ENCODE data around the gene ACTR3.

The ACTR3 gene

DNA sequence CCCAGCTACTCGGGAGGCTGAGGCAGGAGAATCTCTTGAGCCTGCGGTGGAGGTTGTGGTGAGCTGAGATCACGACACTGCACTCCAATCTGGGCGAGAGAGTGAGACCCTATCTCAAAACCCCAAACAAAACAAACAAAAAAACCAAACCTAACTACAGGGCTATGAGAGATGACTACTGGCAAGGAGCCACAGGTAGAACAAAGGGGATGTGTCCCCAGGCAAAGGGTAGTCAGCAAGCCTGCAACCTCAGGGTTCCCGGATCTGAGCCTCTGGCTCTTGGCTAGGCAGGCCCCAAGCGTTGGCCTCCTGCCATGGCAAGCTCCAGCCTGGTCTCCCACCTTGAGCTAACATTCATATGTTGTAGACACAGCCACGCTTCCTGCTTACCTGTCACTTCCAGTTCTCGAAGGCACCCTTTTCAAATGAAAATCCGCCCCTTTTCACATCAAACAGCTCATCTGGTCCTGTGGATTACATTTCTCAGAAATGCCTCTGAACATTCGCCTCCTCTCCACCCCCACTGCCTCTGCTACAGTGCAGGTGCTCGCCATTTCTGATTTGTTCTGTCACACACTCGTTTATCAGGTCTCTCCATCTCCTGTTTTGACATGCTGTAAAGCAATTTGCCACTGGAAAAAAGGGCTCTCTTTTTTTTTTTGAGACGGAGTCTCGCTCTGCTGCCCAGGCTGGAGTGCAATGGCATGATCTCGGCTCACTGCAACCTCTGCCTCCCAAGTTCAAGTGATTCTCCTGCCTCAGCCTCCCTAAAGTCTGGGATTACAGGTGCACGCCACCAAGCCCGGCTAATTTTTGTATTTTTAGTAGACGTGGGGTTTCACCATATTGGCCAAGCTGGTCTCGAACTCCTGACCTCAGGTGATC is 13.1 kb upstream of the ACTR3 start:
- H3K27me3 ChIP-seq (ENCODE audit: insufficient read depth, low read length) = no peaks in the 10 kb centered on the region
- peaks cover 6% of the 10 kb centered on the region for H3K4me1 ChIP-seq (ENCODE audit: insufficient read depth, low read length)
- no peak overlapping the region for H3K9ac ChIP-seq (ENCODE audit: low read depth, low read length)
- no peak overlapping the region for H3K27ac ChIP-seq (ENCODE audit: low read depth, low read length)
- no peaks in the 10 kb centered on the region for H3K36me3 ChIP-seq (ENCODE audit: insufficient read depth, low read length)
- H3K9me3 ChIP-seq (ENCODE audit: insufficient read depth, low read depth, low read length) = no peaks in the 10 kb centered on the region
- WGBS = 82% methylated on average over 19 of the region's 19 CpGs
- no peak overlapping the region for H3K4me3 ChIP-seq (ENCODE audit: low read length)

- Histone ChIP-seq H3K9me3 (ENCODE audit: insufficient read depth, low read depth, low read length) (no peaks in the 10 kb centered on the region), H3K36me3 (ENCODE audit: insufficient read depth, low read length) (no peaks in the 10 kb centered on the region), H3K4me1 (ENCODE audit: insufficient read depth, low read length) (peaks cover 6% of the 10 kb centered on the region), H3K27me3 (ENCODE audit: insufficient read depth, low read length) (no peaks in the 10 kb centered on the region), H3K9ac (ENCODE audit: low read depth, low read length) (no peak overlapping the region), H3K4me3 (ENCODE audit: low read length) (no peak overlapping the region), H3K27ac (ENCODE audit: low read depth, low read length) (no peak overlapping the region)
- WGBS = 87% methylated on average over 2 of the region's 4 CpGs
Observed at GRCh38 chr2:113877711-113878598, 11.9 kb upstream of the ACTR3 start.

GRCh38 chr2:113878743-113879142 is 11.1 kb upstream of the ACTR3 start:
- no CpG with 5 or more reads among the region's 1 CpG for WGBS
- Histone ChIP-seq H3K4me3 (ENCODE audit: low read length) (no peak overlapping the region), H3K27me3 (ENCODE audit: insufficient read depth, low read length) (no peaks in the 10 kb centered on the region), H3K36me3 (ENCODE audit: insufficient read depth, low read length) (no peaks in the 10 kb centered on the region), H3K27ac (ENCODE audit: low read depth, low read length) (no peak overlapping the region), H3K4me1 (ENCODE audit: insufficient read depth, low read length) (peaks cover 6% of the 10 kb centered on the region), H3K9ac (ENCODE audit: low read depth, low read length) (no peak overlapping the region), H3K9me3 (ENCODE audit: insufficient read depth, low read depth, low read length) (no peaks in the 10 kb centered on the region)

DNA sequence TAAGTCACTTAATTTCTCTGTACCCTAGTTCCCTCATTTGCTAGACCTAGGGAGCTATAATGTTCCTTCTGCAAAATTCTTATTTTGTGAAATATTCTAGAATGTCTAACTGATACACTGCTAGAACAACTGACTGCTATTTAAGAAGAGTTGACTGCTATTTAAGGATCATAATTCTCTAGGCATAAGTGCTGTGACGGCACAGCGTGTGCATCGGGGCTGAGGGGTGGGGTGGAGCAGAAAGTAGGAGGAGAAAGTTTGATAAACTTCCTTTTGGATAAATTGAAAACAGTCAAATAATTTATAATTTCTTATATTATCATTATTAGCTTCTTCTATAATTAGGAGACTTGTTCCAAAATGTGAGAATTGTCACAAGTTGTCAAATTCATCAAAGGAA is 10.4 kb upstream of the ACTR3 start:
- Histone ChIP-seq H3K27ac (ENCODE audit: low read depth, low read length) (no peak overlapping the region), H3K36me3 (ENCODE audit: insufficient read depth, low read length) (no peaks in the 10 kb centered on the region), H3K4me3 (ENCODE audit: low read length) (no peak overlapping the region), H3K9me3 (ENCODE audit: insufficient read depth, low read depth, low read length) (no peaks in the 10 kb centered on the region), H3K4me1 (ENCODE audit: insufficient read depth, low read length) (peaks cover 6% of the 10 kb centered on the region), H3K27me3 (ENCODE audit: insufficient read depth, low read length) (no peaks in the 10 kb centered on the region), H3K9ac (ENCODE audit: low read depth, low read length) (no peak overlapping the region)
- 92% methylated on average over 3 of the region's 3 CpGs for WGBS

- H3K27me3 ChIP-seq (ENCODE audit: insufficient read depth, low read length) = no peaks in the 10 kb centered on the region
- H3K36me3 ChIP-seq (ENCODE audit: insufficient read depth, low read length) = no peaks in the 10 kb centered on the region
- H3K4me3 ChIP-seq (ENCODE audit: low read length) = no peak overlapping the region
- peaks cover 7% of the 10 kb centered on the region for H3K4me1 ChIP-seq (ENCODE audit: insufficient read depth, low read length)
- H3K27ac ChIP-seq (ENCODE audit: low read depth, low read length) = no peak overlapping the region
- no peak overlapping the region for H3K9ac ChIP-seq (ENCODE audit: low read depth, low read length)
- H3K9me3 ChIP-seq (ENCODE audit: insufficient read depth, low read depth, low read length) = no peaks in the 10 kb centered on the region
- WGBS = 86% methylated on average over 2 of the region's 2 CpGs
Observed at GRCh38 chr2:113886479-113887008, 3.3 kb upstream of the ACTR3 start.

DNA sequence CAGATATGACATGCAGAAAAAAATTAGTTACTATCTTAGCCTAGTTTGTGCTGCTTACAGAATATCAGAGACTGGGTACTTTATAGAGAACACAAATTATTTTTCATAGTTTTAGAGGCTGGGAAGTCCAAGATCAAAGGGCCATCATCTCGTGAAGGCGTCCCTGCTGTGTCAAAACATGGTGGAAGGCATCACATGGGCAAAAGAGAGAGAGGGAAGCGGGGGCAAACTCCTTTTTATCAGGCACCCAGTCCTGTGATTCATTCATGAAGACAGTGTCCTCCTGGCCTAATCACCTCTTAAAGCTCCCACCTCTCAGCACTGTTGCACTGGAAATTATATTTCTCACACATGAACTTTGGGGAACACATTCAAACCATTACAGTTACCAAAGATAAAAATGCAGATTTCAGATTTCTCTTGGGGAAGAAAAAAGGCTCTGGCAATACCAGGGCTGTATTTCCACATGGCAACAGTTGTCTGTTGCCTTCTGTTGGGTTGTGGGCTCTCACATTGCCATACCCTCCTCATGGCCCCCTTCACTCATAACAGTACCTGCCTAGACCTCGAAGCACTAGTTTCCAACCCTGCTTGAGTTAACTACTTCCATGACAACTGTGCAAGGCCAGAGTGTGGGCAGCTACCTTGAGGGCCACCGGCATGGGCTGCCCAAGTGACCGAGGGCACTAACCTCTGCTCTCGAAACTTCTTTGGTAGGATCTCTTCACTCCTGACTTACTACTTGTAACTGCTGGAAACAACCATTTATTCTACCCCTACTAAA is 2.7 kb upstream of the ACTR3 start:
- Histone ChIP-seq H3K9me3 (ENCODE audit: insufficient read depth, low read depth, low read length) (no peaks in the 10 kb centered on the region), H3K27me3 (ENCODE audit: insufficient read depth, low read length) (no peaks in the 10 kb centered on the region), H3K9ac (ENCODE audit: low read depth, low read length) (no peak overlapping the region), H3K4me3 (ENCODE audit: low read length) (no peak overlapping the region), H3K27ac (ENCODE audit: low read depth, low read length) (no peak overlapping the region), H3K4me1 (ENCODE audit: insufficient read depth, low read length) (peaks cover 13% of the 10 kb centered on the region), H3K36me3 (ENCODE audit: insufficient read depth, low read length) (no peaks in the 10 kb centered on the region)
- whole genome bisulfite sequencing = 89% methylated on average over 7 of the region's 7 CpGs

DNA sequence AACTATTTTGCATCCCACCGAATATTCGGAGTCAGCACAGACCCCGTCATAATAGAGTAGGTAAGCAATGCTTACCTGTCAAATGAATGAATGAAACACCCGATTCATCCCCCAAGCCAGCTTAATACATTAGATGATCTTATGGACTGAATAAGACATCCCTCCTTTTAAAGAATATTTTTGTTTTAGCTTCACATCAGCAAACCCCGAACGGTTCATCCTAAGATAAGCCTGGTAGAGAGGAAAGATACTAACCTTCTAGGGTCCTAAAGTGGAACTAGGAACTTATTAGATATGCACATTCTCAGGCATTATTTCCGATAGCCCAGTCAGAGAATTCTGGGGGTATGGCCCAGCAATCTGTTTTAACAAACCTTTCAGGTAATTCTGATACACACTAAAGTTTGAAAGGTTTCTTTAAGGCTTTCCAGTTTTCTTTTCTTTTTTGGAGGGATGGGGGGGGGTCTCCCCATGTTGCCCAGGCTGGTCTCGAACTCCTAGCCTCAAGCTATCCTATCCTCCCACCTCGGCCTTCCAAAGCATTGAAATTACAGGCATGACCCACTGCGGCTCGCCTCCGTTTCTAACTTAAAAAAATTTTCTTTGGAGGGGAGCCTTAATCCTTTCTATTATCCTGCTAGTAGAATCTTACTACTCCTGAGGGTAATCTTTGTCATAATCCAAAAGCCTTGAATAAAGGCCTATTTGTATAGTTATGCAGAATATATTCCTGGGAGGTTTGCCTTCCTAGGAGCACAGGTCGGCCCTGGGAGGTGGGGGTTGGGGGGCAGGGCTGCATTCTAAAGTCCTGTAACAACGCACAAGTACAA is 1.0 kb upstream of the ACTR3 start:
- Histone ChIP-seq H3K9ac (ENCODE audit: low read depth, low read length) (peak overlapping the region; percentile 99), H3K4me1 (ENCODE audit: insufficient read depth, low read length) (peaks cover 25% of the 10 kb centered on the region), H3K27me3 (ENCODE audit: insufficient read depth, low read length) (no peaks in the 10 kb centered on the region), H3K36me3 (ENCODE audit: insufficient read depth, low read length) (no peaks in the 10 kb centered on the region), H3K4me3 (ENCODE audit: low read length) (peak overlapping the region; percentile 92), H3K9me3 (ENCODE audit: insufficient read depth, low read depth, low read length) (no peaks in the 10 kb centered on the region), H3K27ac (ENCODE audit: low read depth, low read length) (peak overlapping the region; percentile 99)
- 31% methylated on average over 10 of the region's 14 CpGs for WGBS

GRCh38 chr2:113890253-113891235 is 655 bp downstream of the ACTR3 start:
- Histone ChIP-seq H3K27me3 (ENCODE audit: insufficient read depth, low read length) (no peaks in the 10 kb centered on the region), H3K9me3 (ENCODE audit: insufficient read depth, low read depth, low read length) (no peaks in the 10 kb centered on the region), H3K27ac (ENCODE audit: low read depth, low read length) (peak overlapping the region; percentile 97), H3K36me3 (ENCODE audit: insufficient read depth, low read length) (no peaks in the 10 kb centered on the region), H3K9ac (ENCODE audit: low read depth, low read length) (peak overlapping the region; percentile 96), H3K4me1 (ENCODE audit: insufficient read depth, low read length) (peaks cover 41% of the 10 kb centered on the region), H3K4me3 (ENCODE audit: low read length) (peak overlapping the region; percentile 97)
- under 1% methylated on average over 57 of the region's 57 CpGs for WGBS

DNA sequence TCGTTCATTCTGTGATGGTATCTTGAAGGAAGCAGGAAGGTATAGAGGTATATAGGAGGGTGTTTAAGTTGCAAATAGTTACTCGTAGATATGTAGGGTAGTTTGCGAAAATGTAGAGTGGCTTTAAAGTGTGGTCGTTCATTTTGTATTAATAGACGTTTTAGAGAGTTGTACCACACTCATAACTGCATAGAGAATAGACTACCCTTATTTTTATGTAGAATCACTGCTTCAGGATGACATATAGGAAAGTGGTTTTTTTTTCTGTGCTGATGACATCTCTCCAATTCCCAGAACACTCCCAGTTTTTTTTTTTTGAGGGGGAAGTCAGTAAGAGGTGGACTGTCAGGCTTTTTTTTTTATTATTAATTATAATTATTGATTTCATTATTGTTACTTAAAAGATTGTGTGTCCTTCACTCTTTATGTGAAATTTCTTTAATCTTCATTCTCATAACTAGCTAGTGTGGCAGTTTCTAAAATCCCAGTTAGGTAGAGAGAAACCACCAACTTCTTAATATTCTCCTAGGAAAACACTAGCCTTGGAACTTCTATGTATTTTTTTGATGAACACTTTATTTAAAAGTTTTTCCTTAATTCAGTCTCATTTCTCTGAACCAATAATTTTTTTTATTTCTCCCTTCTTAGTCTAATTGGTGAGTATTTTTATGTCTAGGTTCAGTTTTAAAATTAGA is 1.5 kb downstream of the ACTR3 start:
- WGBS = 4% methylated on average over 3 of the region's 5 CpGs
- H3K36me3 ChIP-seq (ENCODE audit: insufficient read depth, low read length) = no peaks in the 10 kb centered on the region
- H3K4me1 ChIP-seq (ENCODE audit: insufficient read depth, low read length) = peaks cover 50% of the 10 kb centered on the region
- no peaks in the 10 kb centered on the region for H3K9me3 ChIP-seq (ENCODE audit: insufficient read depth, low read depth, low read length)
- H3K27ac ChIP-seq (ENCODE audit: low read depth, low read length) = peak overlapping the region; percentile 97
- H3K27me3 ChIP-seq (ENCODE audit: insufficient read depth, low read length) = no peaks in the 10 kb centered on the region
- peak overlapping the region; percentile 96 for H3K9ac ChIP-seq (ENCODE audit: low read depth, low read length)
- peak overlapping the region; percentile 97 for H3K4me3 ChIP-seq (ENCODE audit: low read length)
